Activated CD4-positive, alpha-beta T cell treated with anti-CD3 and anti-CD28 coated beads, Interleukin-10, Interleukin-2, amounts not matched to agents 100 ng/mL and 50 ng/mL, durations not matched to agents 16 hours and 8 hours (primary cell): ENCODE data around the gene RPUSD4.

ENCODE experiments used
- DNase-seq: peaks from one replicate; pipeline ENCODE4 v3.0.0-alpha.2; 2020

RPUSD4 gene

GRCh38 chr11:126154691-126155090 is 56.8 kb downstream of the RPUSD4 start:
- DNase-seq = no peak

DNA sequence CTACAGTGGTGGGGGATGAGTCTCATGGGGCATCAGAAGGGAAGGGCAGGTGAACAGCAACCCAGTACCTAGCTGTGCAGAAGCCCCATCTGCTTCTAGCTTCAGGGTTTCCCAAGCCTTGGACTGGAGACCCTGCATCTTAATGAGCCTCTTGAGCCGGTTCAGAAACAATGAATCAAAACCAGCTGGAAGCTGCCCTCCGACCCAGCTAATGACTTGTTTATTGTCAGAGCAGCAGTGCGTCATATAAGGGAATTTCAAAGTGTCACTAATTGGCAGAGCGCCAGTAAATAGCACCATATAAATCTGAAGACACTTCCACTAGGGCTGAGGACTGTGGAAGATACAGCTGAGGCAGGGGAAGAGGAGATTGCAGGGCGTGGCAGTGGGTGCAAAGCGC is 57.5 kb downstream of the RPUSD4 start:
- DNase-seq = no peak

- no peak for DNase-seq
These were observed 58.4 kb downstream of the RPUSD4 start for GRCh38 chr11:126153006-126153405.

DNA sequence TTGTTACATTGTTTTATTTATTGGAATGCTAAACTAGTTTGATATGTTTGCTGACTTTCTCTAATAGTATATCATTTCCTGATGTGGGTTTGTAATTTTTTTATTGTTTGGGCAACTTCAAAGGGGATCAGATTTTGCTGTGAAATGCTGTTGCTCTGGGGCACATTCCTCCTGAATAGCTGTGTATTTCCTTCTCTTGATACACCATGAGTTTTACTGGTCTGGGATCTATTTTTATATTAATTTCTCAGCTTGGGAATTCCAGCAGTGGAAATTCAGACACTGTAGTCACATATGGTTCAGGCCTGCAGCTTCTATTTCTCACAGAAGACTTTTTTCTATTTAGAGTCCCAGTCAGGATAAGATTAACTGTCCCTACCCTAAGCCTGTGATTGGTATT is 58.9 kb downstream of the RPUSD4 start:
- DNase-seq = no peak

- DNase-seq = no peak
These were observed 59.3 kb downstream of the RPUSD4 start for GRCh38 chr11:126152152-126152551.
